HEK293 (cell line): Measurements from ENCODE around the gene C1orf21.

ENCODE experiments used
- CTCF ChIA-PET: fragments of 350-600 bp; formaldehyde crosslinking; extraction: SDS; loops from one replicate; lab custom pipeline; 2021; ENCODE audit warnings: antibody characterized with exemption; lab: Yijun Ruan, JAX
- POLR2A ChIA-PET: fragments of 300-600 bp; formaldehyde crosslinking; extraction: SDS; loops from one replicate; lab custom pipeline; 2020; ENCODE audit warnings: antibody characterized with exemption, inconsistent platforms; lab: Yijun Ruan, JAX
- H3K27ac ChIP-seq: fragments of 200-500 bp; sonication (Bioruptor generic); 2 replicates; pipeline ENCODE4 v1.5.1; 2014; ENCODE audit warnings: low read depth, low read length, control low read depth, inconsistent platforms; ENCODE audit errors: extremely low read depth
- H3K36me3 ChIP-seq, 2 experiments: fragments of 200-500 bp in 1 of 2; sonication (Bioruptor generic) in 1 of 2; 1 replicate in 1 of 2; 2 replicates in 1 of 2; pipeline ENCODE4 v1.5.1; 2014 to 2017; ENCODE audit warnings: inconsistent platforms in 2 of 2, low read length in 2 of 2; ENCODE audit not compliant: control insufficient read depth in 2 of 2, insufficient read depth in 1 of 2
- H3K4me1 ChIP-seq: fragments of 200-500 bp; sonication (Bioruptor generic); 2 replicates; pipeline ENCODE4 v1.5.1; 2014; ENCODE audit warnings: mild to moderate bottlenecking, low read length, inconsistent platforms; ENCODE audit not compliant: control insufficient read depth, insufficient read depth
- H3K4me3 ChIP-seq: 2 replicates; pipeline ENCODE4 v1.5.1; 2011; ENCODE audit warnings: low read depth, mild to moderate bottlenecking, control low read depth, low read length, moderate library complexity
- H3K9me3 ChIP-seq: fragments of 200-500 bp; sonication (Bioruptor generic); 2 replicates; pipeline ENCODE4 v1.5.1; 2014; ENCODE audit warnings: low read depth, low read length, inconsistent platforms; ENCODE audit not compliant: control insufficient read depth, insufficient read depth
- GLIS2 ChIP-seq: fragments of 450-650 bp; formaldehyde crosslinking; IDR thresholded peaks from 2 replicates; pipeline ENCODE4 v1.5.1; 2016; ENCODE audit warnings: missing biosample characterization, missing genetic modification characterization
- IKZF3 ChIP-seq: fragments of 450-650 bp; IDR thresholded peaks from 2 replicates; pipeline ENCODE4 v1.5.0; 2018; ENCODE audit warnings: missing biosample characterization, mild to moderate bottlenecking, missing genetic modification characterization, moderate library complexity
- KLF17 ChIP-seq: fragments of 450-650 bp; formaldehyde crosslinking; IDR thresholded peaks from 2 replicates; pipeline ENCODE4 v1.5.1; 2016; ENCODE audit warnings: missing biosample characterization, missing genetic modification characterization
- KLF9 ChIP-seq: fragments of 450-650 bp; formaldehyde crosslinking; IDR thresholded peaks from 2 replicates; pipeline ENCODE4 v1.5.1; 2016; ENCODE audit warnings: missing biosample characterization, missing genetic modification characterization, low read depth
- PRDM6 ChIP-seq: fragments of 450-650 bp; formaldehyde crosslinking; IDR thresholded peaks from 2 replicates; pipeline ENCODE4 v1.5.1; 2017; ENCODE audit warnings: missing biosample characterization, missing genetic modification characterization
- SP2 ChIP-seq: fragments of 450-650 bp; formaldehyde crosslinking; IDR thresholded peaks from 2 replicates; pipeline ENCODE4 v1.5.1; 2016; ENCODE audit warnings: missing biosample characterization, missing genetic modification characterization
- WT1 ChIP-seq: fragments of 450-650 bp; formaldehyde crosslinking; IDR thresholded peaks from 2 replicates; pipeline ENCODE4 v1.5.1; 2016; ENCODE audit warnings: missing biosample characterization, missing genetic modification characterization
- ZIC2 ChIP-seq: fragments of 450-650 bp; formaldehyde crosslinking; IDR thresholded peaks from 2 replicates; pipeline ENCODE4 v1.5.1; 2016; ENCODE audit warnings: missing biosample characterization, missing genetic modification characterization
- ZNF169 ChIP-seq: fragments of 450-650 bp; formaldehyde crosslinking; IDR thresholded peaks from 2 replicates; pipeline ENCODE4 v1.5.1; 2016; ENCODE audit warnings: missing biosample characterization, missing genetic modification characterization
- ZNF292 ChIP-seq: fragments of 450-650 bp; formaldehyde crosslinking; IDR thresholded peaks from 2 replicates; pipeline ENCODE4 v1.5.1; 2016; ENCODE audit warnings: low read depth, missing biosample characterization, missing genetic modification characterization, borderline replicate concordance
- ZNF341 ChIP-seq: fragments of 450-650 bp; formaldehyde crosslinking; IDR thresholded peaks from 2 replicates; pipeline ENCODE4; 2016; ENCODE audit warnings: low read depth, missing biosample characterization, missing genetic modification characterization
- ZNF530 ChIP-seq: fragments of 450-650 bp; formaldehyde crosslinking; IDR thresholded peaks from 2 replicates; pipeline ENCODE4 v1.5.1; 2016; ENCODE audit warnings: low read depth, missing biosample characterization, missing genetic modification characterization
- ZNF621 ChIP-seq: fragments of 450-650 bp; formaldehyde crosslinking; IDR thresholded peaks from 2 replicates; pipeline ENCODE4 v1.5.1; 2017; ENCODE audit warnings: missing biosample characterization, missing genetic modification characterization
- ZSCAN16 ChIP-seq: fragments of 450-650 bp; formaldehyde crosslinking; IDR thresholded peaks from 2 replicates; pipeline ENCODE4 v1.5.1; 2016; ENCODE audit warnings: missing biosample characterization, missing genetic modification characterization

C1orf21 gene

GRCh38 chr1:184605941-184606340 lies 219.1 kb downstream of the C1orf21 start (continued):
- TF ChIP-seq ZNF530 (tag by site-specific recombination) (no peak), IKZF3 (tag by site-specific recombination) (no peak), ZNF169 (tag by site-specific recombination) (no peak), ZNF621 (tag by site-specific recombination) (no peak), KLF17 (no peak), ZNF292 (tag by site-specific recombination) (no peak), PRDM6 (tag by site-specific recombination) (no peak)

GRCh38 chr1:184606786-184607185 lies 220.0 kb downstream of the C1orf21 start:
- POLR2A ChIA-PET: no interaction called here
- no peak overlapping the region for H3K4me3 ChIP-seq
- no peak for TF ChIP-seq GLIS2 (tag by site-specific recombination)
- H3K27ac ChIP-seq: no peak overlapping the region
- CTCF ChIA-PET: interaction anchor here (0.7 kb wide), 1 partner anchor 45 kb away, joined by 3 read pairs; no protein-coding TSS in a partner anchor
- H3K9me3 ChIP-seq: no peaks in the 10 kb centered on the region
- no peaks in the 10 kb centered on the region for H3K36me3 ChIP-seq
- H3K4me1 ChIP-seq: peaks cover 4% of the 10 kb centered on the region; the same call in 1 of the 2 replicates

- Histone ChIP-seq H3K9me3 (no peaks in the 10 kb centered on the region), H3K4me3 (no peak overlapping the region), H3K36me3 (no peaks in the 10 kb centered on the region), H3K27ac (no peak overlapping the region), H3K4me1 (peaks cover 4% of the 10 kb centered on the region; the same call in 1 of the 2 replicates)
- CTCF ChIA-PET: interaction anchor here (0.6 kb wide), 1 partner anchor 1039 kb away, joined by 3 read pairs; no protein-coding TSS in a partner anchor
- POLR2A ChIA-PET: no interaction called here
- no peak for TF ChIP-seq KLF9 (tag by site-specific recombination)
- TF ChIP-seq SP2 (tag by site-specific recombination): no peak
- no peak for TF ChIP-seq ZNF341
- no peak for TF ChIP-seq ZSCAN16 (tag by site-specific recombination)
Observed at GRCh38 chr1:184608581-184608980, 221.8 kb downstream of the C1orf21 start.

GRCh38 chr1:184608990-184609389 lies 222.2 kb downstream of the C1orf21 start:
- TF ChIP-seq WT1 (tag by site-specific recombination) (no peak), ZIC2 (tag by site-specific recombination) (peak; percentile 42; the same call in 1 of the 2 replicates)
- Histone ChIP-seq H3K4me3 (no peak overlapping the region), H3K9me3 (no peaks in the 10 kb centered on the region), H3K4me1 (peaks cover 4% of the 10 kb centered on the region; the same call in 1 of the 2 replicates), H3K36me3 (no peaks in the 10 kb centered on the region), H3K27ac (no peak overlapping the region)
- ChIA-PET CTCF (interaction anchor here (0.6 kb wide), 1 partner anchor 1039 kb away, joined by 3 read pairs; no protein-coding TSS in a partner anchor), POLR2A (no interaction called here)
